Measurements from ENCODE around the gene LCN1.

DNA sequence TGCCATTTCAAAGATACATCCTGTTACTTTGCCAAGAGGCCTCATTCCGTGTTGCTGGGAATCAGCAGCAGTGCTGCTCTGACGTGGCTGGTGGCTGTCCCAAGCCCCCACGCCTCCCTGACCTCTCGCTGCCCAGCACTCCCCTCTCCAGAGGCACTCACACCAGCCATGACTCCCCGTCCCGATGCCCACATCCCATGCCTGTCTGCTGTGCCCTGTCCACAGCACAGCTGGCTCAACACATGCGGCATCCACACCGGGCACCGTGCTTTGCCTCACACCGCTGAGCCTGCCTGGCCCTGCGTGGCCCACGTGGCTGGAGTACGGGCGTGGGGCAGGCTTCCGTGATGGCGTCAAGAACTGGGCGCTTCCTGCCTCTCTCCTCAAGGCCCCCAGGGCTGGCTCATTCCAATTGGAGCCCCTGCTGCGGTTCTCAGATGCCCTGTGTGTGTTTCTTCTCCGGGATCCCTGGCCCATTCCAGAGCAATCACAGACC lies 7.8 kb upstream of the LCN1 start:
- TF ChIP-seq, protein P1, sequence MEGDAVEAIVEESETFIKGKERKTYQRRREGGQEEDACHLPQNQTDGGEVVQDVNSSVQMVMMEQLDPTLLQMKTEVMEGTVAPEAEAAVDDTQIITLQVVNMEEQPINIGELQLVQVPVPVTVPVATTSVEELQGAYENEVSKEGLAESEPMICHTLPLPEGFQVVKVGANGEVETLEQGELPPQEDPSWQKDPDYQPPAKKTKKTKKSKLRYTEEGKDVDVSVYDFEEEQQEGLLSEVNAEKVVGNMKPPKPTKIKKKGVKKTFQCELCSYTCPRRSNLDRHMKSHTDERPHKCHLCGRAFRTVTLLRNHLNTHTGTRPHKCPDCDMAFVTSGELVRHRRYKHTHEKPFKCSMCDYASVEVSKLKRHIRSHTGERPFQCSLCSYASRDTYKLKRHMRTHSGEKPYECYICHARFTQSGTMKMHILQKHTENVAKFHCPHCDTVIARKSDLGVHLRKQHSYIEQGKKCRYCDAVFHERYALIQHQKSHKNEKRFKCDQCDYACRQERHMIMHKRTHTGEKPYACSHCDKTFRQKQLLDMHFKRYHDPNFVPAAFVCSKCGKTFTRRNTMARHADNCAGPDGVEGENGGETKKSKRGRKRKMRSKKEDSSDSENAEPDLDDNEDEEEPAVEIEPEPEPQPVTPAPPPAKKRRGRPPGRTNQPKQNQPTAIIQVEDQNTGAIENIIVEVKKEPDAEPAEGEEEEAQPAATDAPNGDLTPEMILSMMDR (conservative IDR thresholded peaks at IDR 0.05; ENCODE audit: low read length) = no peak
- no peak for TF ChIP-seq EZH2phosphoT487 (IDR thresholded peaks at IDR 0.05; ENCODE audit: borderline replicate concordance, low read depth, low read length)
